ENCODE measurements around the gene PDE2A. TPM values are rescaled to one million over a fixed set of nuclear protein-coding genes. Genes with fewer than 3 reads are reported as not detected.

The PDE2A gene
- polyA plus RNA-seq, 1 experiment = 0.64 TPM

GRCh38 chr11:72618803-72619202, 55.4 kb downstream of the PDE2A start:
- Histone ChIP-seq H3K36me3 (ENCODE audit: control insufficient read depth, insufficient read depth, low read length) (no peaks in the 10 kb centered on the region), H3K4me3 (ENCODE audit: low read depth, low read length) (no peak overlapping the region), H3K27me3 (ENCODE audit: control insufficient read depth, insufficient read depth, low read length) (peaks cover 17% of the 10 kb centered on the region)
- TF ChIP-seq CTCF (IDR thresholded peaks at IDR 0.05; ENCODE audit: insufficient read depth, low read depth, low read length) = no peak
- CTCF ChIA-PET = no interaction called here
- POLR2A ChIA-PET = no interaction called here
- DNase-seq (ENCODE audit: low read depth) = no peak

- Histone ChIP-seq H3K4me3 (ENCODE audit: low read depth, low read length) (no peak overlapping the region), H3K36me3 (ENCODE audit: control insufficient read depth, insufficient read depth, low read length) (no peaks in the 10 kb centered on the region), H3K27me3 (ENCODE audit: control insufficient read depth, insufficient read depth, low read length) (peaks cover 23% of the 10 kb centered on the region)
- ChIA-PET POLR2A (no interaction called here), CTCF (interaction anchor here (0.8 to 1.2 kb wide), 4 partner anchors 8 to 146 kb away, joined by 3 to 8 read pairs (median 4); no protein-coding TSS in a partner anchor)
- TF ChIP-seq CTCF (IDR thresholded peaks at IDR 0.05; ENCODE audit: insufficient read depth, low read depth, low read length) = no peak
- no peak for DNase-seq (ENCODE audit: low read depth)
These were observed 57.0 kb downstream of the PDE2A start for GRCh38 chr11:72617080-72617762.

- no peak for TF ChIP-seq CTCF (IDR thresholded peaks at IDR 0.05; ENCODE audit: insufficient read depth, low read depth, low read length)
- no peak for DNase-seq (ENCODE audit: low read depth)
- ChIA-PET CTCF (interaction anchor here (0.8 kb wide), 1 partner anchor 18 kb away, joined by 3 read pairs; no protein-coding TSS in a partner anchor), POLR2A (no interaction called here)
- no peak overlapping the region for H3K4me3 ChIP-seq (ENCODE audit: low read depth, low read length)
- no peaks in the 10 kb centered on the region for H3K36me3 ChIP-seq (ENCODE audit: control insufficient read depth, insufficient read depth, low read length)
- peaks cover 23% of the 10 kb centered on the region for H3K27me3 ChIP-seq (ENCODE audit: control insufficient read depth, insufficient read depth, low read length)
These were observed 57.6 kb downstream of the PDE2A start for GRCh38 chr11:72616655-72617054.

- Histone ChIP-seq H3K27me3 (ENCODE audit: control insufficient read depth, insufficient read depth, low read length) (peaks cover 17% of the 10 kb centered on the region), H3K36me3 (ENCODE audit: control insufficient read depth, insufficient read depth, low read length) (no peaks in the 10 kb centered on the region), H3K4me3 (ENCODE audit: low read depth, low read length) (no peak overlapping the region)
- no peak for DNase-seq (ENCODE audit: low read depth)
- CTCF ChIA-PET = interaction anchor here (1.4 kb wide), 2 partner anchors 29 to 31 kb away, joined by 3 read pairs; no protein-coding TSS in a partner anchor
- POLR2A ChIA-PET = no interaction called here
- no peak for TF ChIP-seq CTCF (IDR thresholded peaks at IDR 0.05; ENCODE audit: insufficient read depth, low read depth, low read length)
These were observed 58.9 kb downstream of the PDE2A start for GRCh38 chr11:72615329-72615728.

- Histone ChIP-seq H3K36me3 (ENCODE audit: control insufficient read depth, insufficient read depth, low read length) (no peaks in the 10 kb centered on the region), H3K4me3 (ENCODE audit: low read depth, low read length) (no peak overlapping the region), H3K27me3 (ENCODE audit: control insufficient read depth, insufficient read depth, low read length) (peaks cover 20% of the 10 kb centered on the region)
- POLR2A ChIA-PET = no interaction called here
- DNase-seq (ENCODE audit: low read depth) = no peak
- TF ChIP-seq CTCF (IDR thresholded peaks at IDR 0.05; ENCODE audit: insufficient read depth, low read depth, low read length) = no peak
- CTCF ChIA-PET = no interaction called here
These were observed 59.8 kb downstream of the PDE2A start for GRCh38 chr11:72614381-72614780.

All from BJ (cell line).